Mucosa of descending colon (tissue), 3 donors: Measurements from ENCODE around the gene FAM114A2. TPM values are rescaled to one million over a fixed set of nuclear protein-coding genes. Genes with fewer than 3 reads are reported as not detected.

Source experiments
- ATAC-seq: fragments of 200-7000 bp; cut with Tn5 transposase; one replicate; pipeline ENCODE4 v1.9.1; 2020; ENCODE audit warnings: mild to moderate bottlenecking, moderate library complexity
- DNase-seq, 3 donors: peaks; one replicate each; pipeline ENCODE4 v3.0.0-alpha.2; 2020
- H3K36me3 ChIP-seq: fragments of 200-600 bp; one replicate; pipeline ENCODE4 v1.8.0; 2021; ENCODE audit warnings: low read depth, mild to moderate bottlenecking
- H3K4me1 ChIP-seq: fragments of 200-600 bp; one replicate; pipeline ENCODE4 v1.8.0; 2021; ENCODE audit warnings: low read depth, mild to moderate bottlenecking
- H3K4me3 ChIP-seq: fragments of 200-600 bp; one replicate; pipeline ENCODE4 v1.8.0; 2021; ENCODE audit warnings: mild to moderate bottlenecking
- H3K9me3 ChIP-seq: fragments of 200-600 bp; one replicate; pipeline ENCODE4 v1.8.0; 2021; ENCODE audit warnings: mild to moderate bottlenecking
- CTCF ChIP-seq: fragments of 200-600 bp; IDR thresholded peaks from one replicate; pipeline ENCODE4 v1.8.0; 2022; ENCODE audit warnings: antibody characterized with exemption, mild to moderate bottlenecking
- intact Hi-C, 2 donors: fragments of 100-400 bp; cut with DNase I in 1 of 2; cut with micrococcal nuclease in 1 of 2; formaldehyde crosslinking; loops; one replicate each; pipeline versions ENCODE4 v1.11.0 to v1.11.1; 2022; cut with DNase I, micrococcal nuclease
- total RNA-seq, 3 donors: library from RNA; stranded (reverse); fragmentation: NEBNext Ultra II Directional in 2 of 3; extraction: Animal tissue kit (Norgen Biotek cat#: 25700) in 2 of 3; gene quantifications; one replicate each; pipeline versions ENCODE4 v1.2.1 to v1.2.4, GENCODE V29; 2021 to 2023
- donor health status: DM: no; HTN: no; CAD: no; lungs with moderate emphysema.
- donor health status: DM: no; HTN: no; CAD: no.
- donor health status: DM: no; HTN: yes; CAD: no.

FAM114A2 gene
- total RNA-seq, 3 donors from 2014 or later: 20.1 to 40.9 (median 21.6) TPM

DNA sequence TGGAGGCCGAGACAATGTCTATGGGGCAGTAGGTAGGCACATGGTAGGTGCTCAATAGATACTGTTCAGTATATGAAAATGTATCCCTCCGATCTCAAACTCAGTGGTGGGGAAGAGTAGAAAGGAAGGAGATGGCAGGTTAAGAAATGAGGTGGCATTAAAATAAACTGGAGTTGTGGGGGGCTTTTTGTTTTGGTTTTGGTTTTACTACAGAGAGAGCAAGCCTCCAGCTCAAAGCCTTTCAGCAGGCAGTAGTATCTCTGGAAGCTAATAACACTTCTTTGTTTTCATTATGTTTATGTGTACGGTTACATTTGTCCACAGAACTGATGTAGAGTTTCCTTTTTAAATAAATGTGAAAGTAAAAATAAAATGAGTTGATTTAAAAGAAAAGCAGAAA, 8.6 kb upstream of the FAM114A2 start:
- H3K4me3 ChIP-seq: no peak overlapping the region
- no peak for ATAC-seq
- TF ChIP-seq CTCF: no peak
- H3K9me3 ChIP-seq: no peaks in the 10 kb centered on the region
- DNase-seq: no peak
- H3K36me3 ChIP-seq: no peaks in the 10 kb centered on the region
- H3K4me1 ChIP-seq: no peaks in the 10 kb centered on the region
- intact Hi-C loops: no loop called here

GRCh38 chr5:154046486-154046885, 7.8 kb upstream of the FAM114A2 start:
- DNase-seq (no peak), ATAC-seq (no peak)
- Histone ChIP-seq H3K9me3 (no peaks in the 10 kb centered on the region), H3K4me3 (no peak overlapping the region), H3K4me1 (no peaks in the 10 kb centered on the region), H3K36me3 (no peaks in the 10 kb centered on the region)
- no peak for TF ChIP-seq CTCF
- intact Hi-C loops: no loop called here

- DNase-seq: no peak
- ATAC-seq: no peak
- no peaks in the 10 kb centered on the region for H3K9me3 ChIP-seq
- no peaks in the 10 kb centered on the region for H3K36me3 ChIP-seq
- no peak overlapping the region for H3K4me3 ChIP-seq
- no peak for TF ChIP-seq CTCF
- intact Hi-C loops: no loop called here
- peaks cover 7% of the 10 kb centered on the region for H3K4me1 ChIP-seq
Measured at GRCh38 chr5:154044581-154044980, 5.9 kb upstream of the FAM114A2 start.

GRCh38 chr5:154044099-154044498, 5.4 kb upstream of the FAM114A2 start:
- DNase-seq (no peak), ATAC-seq (no peak)
- intact Hi-C loops: no loop called here
- H3K4me1 ChIP-seq: peaks cover 11% of the 10 kb centered on the region
- TF ChIP-seq CTCF: no peak
- no peaks in the 10 kb centered on the region for H3K9me3 ChIP-seq
- H3K4me3 ChIP-seq: no peak overlapping the region
- H3K36me3 ChIP-seq: no peaks in the 10 kb centered on the region

- Histone ChIP-seq H3K4me3 (no peak overlapping the region), H3K9me3 (no peaks in the 10 kb centered on the region), H3K36me3 (no peaks in the 10 kb centered on the region), H3K4me1 (peaks cover 11% of the 10 kb centered on the region)
- TF ChIP-seq CTCF: no peak
- no peak for DNase-seq
- ATAC-seq: no peak
- intact Hi-C loops: no loop called here
Measured at GRCh38 chr5:154042766-154043165, 4.1 kb upstream of the FAM114A2 start.

GRCh38 chr5:154039458-154039829, 734 bp upstream of the FAM114A2 start:
- ATAC-seq (no peak), DNase-seq (no peak)
- intact Hi-C loops: no loop called here
- peaks cover 11% of the 10 kb centered on the region for H3K4me1 ChIP-seq
- no peaks in the 10 kb centered on the region for H3K36me3 ChIP-seq
- peak overlapping the region; percentile 71 for H3K4me3 ChIP-seq
- TF ChIP-seq CTCF: no peak
- H3K9me3 ChIP-seq: no peaks in the 10 kb centered on the region
